Left ventricle myocardium superior (tissue), 1 donor: Measurements from ENCODE around the gene PTPN4. TPM values are rescaled to one million over a fixed set of nuclear protein-coding genes. Genes with fewer than 3 reads are reported as not detected.
"Not testable (repeated sequence)": the region's sequence is repeated elsewhere in the genome, so short reads cannot be mapped to it uniquely, and the experiment has no call there.

ENCODE experiments used
- ATAC-seq: fragments of 200-7000 bp; cut with Tn5 transposase; one replicate; pipeline ENCODE4 v1.9.1; 2020; ENCODE audit warnings: mild to moderate bottlenecking, moderate library complexity
- DNase-seq: peaks from one replicate; pipeline ENCODE4 v3.0.0-alpha.2; 2020
- intact Hi-C: fragments of 100-400 bp; cut with micrococcal nuclease; formaldehyde crosslinking; loops from one replicate; pipeline ENCODE4 v1.11.0; 2022
- total RNA-seq: library from RNA; stranded (reverse); fragmentation: NEBNext Ultra II Directional; extraction: Animal tissue kit (Norgen Biotek cat#: 25700); gene quantifications from one replicate; pipeline ENCODE4 v1.2.1, GENCODE V29; 2021
- donor health status: DM: no; HTN: yes; CAD: no; lungs with severe emphysema.

PTPN4 gene
- total RNA-seq, 1 donor from 2014 or later: 41.1 TPM

DNA sequence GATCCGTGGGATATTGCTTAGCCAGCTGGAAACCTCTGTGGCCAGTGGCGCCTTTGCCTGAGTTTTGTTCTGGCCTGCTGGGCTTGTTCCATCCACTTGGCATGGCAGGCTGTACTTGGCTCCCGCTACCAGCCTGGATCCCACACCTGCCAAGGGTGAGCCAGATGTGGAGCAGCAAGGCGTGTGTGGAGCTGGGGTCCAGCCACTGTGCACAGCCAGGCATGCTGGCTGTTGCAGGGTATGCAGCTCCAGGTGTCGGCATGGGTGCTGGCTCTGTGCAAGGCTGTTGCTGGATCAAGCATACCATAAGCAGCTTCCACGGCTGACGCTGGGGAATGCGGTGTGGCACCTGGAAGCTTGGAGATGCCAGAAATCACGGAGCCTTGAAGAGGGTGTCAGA lies 34.5 kb downstream of the PTPN4 start:
- DNase-seq (peak; percentile 68), ATAC-seq (peak; percentile 84)
- intact Hi-C loops: no loop called here

DNA sequence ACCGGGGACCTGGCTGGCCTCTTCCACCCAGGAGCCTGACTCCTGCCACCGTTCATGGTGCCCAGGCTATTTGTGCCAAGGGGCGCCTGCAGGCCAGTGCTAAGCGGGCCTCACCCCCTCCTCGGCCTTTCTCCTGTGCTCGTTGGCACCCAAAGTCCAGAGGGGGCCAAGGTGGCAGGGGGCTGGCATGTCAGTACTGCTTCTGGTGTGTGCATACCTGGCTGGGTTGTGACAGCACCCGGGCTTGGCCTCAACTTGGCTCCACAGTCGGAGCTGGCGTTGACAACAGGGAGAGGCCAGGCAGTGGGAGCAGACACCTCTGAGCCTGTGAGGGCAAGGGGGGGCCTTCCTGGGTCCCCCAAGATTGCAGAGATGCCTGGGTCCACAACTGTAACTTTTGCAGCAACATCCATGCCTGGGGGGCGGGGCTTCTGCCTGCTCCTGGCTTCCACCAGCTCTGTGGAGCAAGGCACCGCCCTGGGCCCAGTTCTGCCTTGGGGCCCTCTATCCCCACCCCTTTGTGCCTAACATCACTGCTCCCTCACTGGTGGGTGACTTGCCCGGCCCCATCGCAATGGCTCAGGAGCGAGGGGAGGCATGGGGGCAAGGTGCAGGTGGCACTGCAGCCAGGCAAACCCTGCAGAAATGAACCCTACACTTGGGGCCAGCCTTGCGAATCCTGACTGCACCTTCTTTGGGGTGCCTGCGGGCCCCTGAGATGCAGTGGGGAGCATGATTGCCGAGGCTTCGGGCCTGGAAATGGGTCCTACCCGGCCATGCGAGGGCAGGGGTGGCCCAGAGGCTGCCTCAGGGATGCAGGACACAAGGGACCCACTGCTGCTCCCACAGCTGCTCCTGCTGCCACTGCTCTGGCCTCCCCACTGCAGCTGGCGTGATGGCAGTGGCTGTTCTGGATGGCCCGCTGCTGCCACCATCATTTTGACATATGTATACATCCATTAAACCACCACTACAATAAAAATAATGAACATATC lies 35.9 kb downstream of the PTPN4 start:
- no peak for DNase-seq
- ATAC-seq: peak; percentile 35
- intact Hi-C loops: no loop called here

DNA sequence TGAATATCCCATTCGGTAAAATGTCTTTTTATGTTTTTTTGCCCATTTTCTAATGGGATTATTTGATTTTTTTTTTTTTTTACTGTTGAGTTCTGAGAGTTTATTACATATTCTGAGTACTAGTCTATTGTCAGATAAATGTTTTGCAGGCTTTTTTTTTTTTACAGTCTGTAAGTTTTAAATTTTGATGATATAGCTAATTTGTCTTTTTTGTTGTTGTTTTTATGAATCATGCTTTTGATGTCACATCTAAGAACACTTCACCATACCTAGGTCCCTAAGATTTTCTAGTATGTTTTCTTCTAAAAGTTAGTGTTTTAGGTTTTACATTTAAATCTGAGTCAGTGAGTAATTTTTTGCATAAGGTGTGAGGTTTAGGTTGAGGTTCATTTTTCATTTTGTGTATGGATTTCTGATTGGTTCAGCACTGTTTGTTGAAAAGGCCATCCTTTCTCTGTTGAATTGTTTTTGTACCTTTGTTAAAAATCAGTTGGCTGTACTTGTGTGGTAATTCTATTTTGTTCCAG lies 40.7 kb downstream of the PTPN4 start:
- intact Hi-C loops: no loop called here
- ATAC-seq (no peak), DNase-seq (no peak)

DNA sequence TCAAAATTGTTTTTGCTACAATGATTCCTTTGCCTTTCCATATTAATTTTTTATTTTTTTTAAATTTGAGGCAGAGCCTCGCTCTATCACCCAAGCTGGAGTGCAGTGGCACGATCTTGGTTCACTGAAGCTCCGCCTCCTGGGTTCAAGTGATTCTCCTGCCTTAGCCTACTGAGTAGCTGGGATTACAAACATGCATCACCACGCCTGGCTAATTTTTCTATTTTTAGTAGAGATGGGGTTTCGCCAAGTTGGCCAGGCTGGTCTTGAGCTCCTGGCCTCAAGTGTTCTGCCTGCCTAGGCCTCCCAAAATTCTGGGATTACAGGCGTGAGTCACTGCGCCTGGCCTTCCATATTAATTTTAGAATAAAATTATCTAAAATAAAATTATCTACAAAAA lies 41.3 kb downstream of the PTPN4 start:
- DNase-seq (no peak), ATAC-seq (peak; percentile 26)
- intact Hi-C loops: no loop called here

DNA sequence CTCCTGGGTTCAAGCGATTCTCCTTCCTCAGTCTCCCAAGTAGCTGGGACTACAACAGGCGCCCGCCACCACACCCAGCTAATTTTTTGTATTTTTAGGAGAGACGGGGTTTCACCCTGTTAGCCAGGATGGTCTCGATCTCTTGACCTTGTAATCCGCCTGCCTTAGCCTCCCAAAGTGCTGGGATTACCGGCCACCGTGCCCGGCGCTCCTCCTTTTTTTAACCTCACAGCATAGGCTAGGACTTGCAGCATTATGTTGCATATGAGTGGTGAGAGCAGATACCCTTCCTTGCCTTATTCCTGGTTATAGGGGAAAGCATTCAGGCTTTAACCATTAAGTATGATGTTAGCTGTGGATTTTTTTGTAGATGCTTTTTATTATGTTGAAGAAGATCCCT lies 42.3 kb downstream of the PTPN4 start:
- ATAC-seq, DNase-seq, intact Hi-C loops: not testable (repeated sequence)

DNA sequence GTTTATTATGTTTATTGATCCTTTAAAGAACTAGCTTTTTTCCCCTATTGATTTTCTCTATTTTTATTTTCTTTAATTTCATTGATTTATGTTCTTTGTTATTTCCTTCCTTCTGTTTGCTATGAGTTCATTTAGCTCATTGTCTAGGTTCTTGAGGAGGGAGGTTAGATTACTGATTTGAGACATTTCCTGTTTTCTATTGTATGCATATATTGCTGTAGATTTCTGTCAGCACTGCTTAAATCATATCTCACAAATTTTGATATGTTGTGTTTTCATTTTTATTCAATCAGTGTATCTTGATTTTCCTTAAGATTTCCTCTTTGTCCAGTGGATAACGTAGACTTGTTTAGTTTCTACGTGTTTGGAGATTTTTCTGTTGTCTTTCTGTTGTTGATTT lies 43.4 kb downstream of the PTPN4 start:
- DNase-seq (no peak), ATAC-seq (no peak)
- intact Hi-C loops: no loop called here

DNA sequence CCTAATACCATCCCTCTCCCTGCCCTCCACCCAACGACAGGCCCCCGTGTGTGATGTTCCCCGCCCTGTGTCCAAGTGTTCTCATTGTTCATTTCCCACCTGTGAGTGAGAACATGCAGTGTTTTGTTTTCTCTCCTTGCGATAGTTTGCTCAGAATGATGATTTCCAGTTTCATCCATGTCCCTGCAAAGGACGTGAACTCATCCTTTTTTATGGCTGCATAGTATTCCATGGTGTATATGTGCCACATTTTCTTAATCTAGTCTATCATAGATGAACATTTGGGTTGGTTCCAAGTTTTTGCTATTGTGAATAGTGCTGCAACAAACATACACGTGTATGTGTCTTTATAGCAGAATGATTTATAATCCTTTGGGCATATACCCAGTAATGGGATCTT lies 44.7 kb downstream of the PTPN4 start:
- DNase-seq, ATAC-seq, intact Hi-C loops: not testable (repeated sequence)

DNA sequence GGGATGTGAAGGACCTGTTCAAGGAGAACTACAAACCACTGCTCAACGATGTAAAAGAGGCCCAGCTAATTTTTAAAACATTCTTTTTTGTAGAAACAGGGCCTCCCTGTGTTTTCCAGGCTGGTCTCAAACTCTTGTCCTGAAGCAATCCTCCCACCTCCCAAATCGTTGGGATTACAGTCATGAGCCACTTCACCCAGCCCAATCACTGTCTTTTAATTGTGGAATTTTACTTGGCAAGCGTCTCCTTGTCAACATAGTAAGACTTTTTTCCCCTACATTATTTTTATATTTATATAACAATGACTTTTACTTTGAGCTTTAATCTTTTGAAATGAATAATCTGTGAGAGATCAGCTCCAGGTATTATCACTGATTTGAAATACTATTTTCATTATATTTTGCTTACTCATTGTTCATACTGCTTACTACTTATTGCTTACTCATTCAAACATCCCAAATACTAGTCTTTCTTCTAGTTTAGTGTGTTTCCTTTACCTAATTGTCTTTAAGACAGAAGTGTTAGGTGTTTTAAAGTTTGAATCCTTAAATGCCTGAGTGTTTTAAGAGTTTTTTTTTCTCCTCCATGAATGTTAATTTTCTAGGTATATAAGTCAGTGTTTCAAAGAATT lies 48.9 kb downstream of the PTPN4 start:
- intact Hi-C loops: no loop called here
- DNase-seq (no peak), ATAC-seq (no peak)

DNA sequence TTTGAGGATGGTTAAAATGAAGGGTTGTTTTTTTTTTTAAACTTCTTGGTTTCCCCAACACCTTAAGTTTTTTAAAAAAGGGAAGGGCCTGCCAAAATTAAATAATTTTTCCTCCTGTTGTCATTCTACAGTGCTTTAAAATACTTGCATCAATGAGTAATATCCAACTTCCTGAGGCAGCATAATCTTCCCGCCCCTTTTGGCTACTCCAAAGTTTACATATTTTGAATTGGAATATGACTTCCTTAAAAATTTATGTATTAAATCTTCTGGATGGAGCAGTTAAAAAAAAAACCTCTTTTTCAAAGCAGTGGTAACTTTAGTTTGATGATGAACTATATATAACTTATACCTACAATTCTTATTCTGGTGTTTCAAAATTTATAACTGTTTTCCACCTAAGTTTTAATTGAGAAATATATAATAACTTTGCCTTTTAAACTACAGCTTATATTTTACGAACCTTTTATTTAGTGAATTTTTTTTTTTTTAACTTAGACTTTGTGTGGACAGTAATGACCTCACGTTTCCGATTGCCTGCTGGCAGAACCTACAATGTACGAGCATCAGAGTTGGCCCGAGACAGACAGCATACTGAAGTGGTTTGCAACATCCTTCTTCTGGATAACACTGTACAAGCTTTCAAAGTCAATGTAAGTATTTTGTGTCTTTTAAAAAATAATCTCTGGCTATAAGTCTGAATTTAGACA lies 49.8 kb downstream of the PTPN4 start:
- intact Hi-C loops: no loop called here
- DNase-seq (no peak), ATAC-seq (peak; percentile 91)

DNA sequence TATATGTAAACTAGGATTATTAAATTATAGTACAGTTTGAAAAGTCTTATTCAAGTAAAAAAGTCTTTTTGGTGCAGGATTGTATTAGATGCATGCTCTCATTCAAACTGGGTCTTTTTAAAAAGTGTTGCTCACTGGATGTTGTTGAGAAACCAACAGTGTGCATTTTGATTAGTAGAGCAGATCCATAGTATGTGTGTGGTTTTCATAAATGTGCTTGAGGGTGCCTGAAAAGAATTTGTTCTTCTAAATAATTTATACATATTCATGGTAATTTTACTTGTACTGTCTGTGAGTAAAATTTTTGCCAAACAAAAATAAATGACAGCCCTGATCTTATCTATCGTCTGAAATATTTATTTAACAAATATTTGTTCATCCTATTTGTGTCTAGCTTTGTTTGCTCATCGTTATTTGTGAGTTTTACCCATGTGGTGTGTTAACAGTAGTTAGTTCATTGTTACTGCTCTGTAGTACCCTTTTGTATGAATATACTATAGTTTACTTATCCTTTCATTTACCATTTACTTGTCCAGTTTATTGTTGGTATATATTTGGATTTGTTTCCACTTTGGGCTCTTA lies 50.4 kb downstream of the PTPN4 start:
- ATAC-seq (no peak), DNase-seq (no peak)
- intact Hi-C loops: no loop called here

DNA sequence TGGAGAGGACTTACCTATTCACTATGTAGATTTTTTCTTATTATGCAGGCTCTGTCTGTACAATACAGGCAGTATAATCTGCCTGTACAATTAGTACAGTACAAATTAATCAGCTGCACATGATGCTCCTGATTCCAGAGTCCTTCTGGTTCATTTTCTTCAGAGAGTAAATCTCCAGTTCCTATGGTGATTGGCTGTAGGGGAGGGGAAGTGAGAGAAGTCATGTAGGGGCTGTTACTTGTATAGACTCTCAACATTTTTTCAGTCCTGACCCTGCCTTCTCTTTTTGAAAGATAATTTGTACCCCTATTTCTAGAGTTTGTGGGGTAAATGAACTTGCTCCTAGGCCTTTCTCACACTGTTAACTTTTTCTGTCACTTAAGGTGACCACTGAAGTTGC lies 54.5 kb downstream of the PTPN4 start:
- intact Hi-C loops: no loop called here
- DNase-seq: no peak

DNA sequence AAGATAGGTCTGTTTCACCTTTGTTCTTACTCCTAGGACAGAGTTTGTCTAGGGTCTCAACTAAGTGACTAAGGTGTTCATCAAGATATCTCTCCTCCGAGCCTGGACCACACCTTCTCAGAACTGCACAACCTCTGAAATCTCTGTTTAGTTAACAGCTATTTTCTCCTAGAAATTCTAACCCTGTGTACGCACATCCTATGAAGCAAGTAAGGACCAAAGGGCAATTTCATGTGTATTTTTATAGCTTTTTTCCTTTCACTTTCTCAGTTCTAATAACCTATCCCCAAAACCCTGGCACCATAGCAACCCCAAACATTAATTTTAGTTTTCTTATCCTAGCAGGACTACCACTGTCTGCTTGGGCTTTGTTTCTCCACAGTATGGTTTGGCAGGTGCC lies 59.1 kb downstream of the PTPN4 start:
- intact Hi-C loops: no loop called here
- no peak for ATAC-seq
- DNase-seq: no peak

More for the DNA sequence above, 54.5 kb downstream of the PTPN4 start:
- no peak for ATAC-seq

DNA sequence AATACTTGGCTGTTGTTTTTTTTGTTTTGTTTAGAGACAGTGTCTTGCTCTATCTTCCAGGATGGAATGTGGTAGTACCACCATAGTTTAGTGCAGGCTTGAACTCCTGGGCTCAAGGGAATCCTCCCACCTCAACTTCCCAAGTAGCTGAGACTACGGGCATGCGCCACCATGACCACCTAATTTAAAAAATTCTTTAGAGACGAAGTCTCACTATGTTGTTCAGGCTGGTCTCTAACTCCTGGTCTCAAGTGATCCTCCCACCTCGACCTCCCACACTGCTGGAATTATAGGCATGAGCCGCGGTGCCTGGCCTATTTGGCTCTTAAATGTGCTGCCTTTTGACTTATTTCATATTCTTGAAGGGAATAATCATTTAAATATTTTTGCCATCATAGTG lies 60.1 kb downstream of the PTPN4 start:
- intact Hi-C loops: no loop called here
- DNase-seq (no peak), ATAC-seq (no peak)

DNA sequence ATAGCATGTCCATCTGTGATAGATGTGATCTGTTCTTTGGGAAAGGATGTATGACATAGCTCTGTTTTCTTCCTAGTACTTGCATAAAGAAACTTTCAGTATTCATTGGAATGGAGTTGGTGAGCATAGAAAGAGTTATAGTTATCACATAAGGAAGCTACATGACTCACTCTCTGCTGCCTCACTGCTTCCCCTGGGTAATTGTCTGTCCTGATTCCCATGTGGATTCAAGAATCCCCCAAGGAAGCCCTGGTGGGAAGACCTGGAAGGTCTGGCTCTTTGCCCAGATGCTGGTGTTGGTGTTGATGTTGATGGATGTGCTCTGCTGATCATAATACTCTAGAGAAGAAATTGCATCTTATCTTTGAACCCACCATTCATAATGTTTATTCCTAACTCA lies 60.6 kb downstream of the PTPN4 start:
- intact Hi-C loops: no loop called here
- no peak for DNase-seq
- ATAC-seq: peak; percentile 63

DNA sequence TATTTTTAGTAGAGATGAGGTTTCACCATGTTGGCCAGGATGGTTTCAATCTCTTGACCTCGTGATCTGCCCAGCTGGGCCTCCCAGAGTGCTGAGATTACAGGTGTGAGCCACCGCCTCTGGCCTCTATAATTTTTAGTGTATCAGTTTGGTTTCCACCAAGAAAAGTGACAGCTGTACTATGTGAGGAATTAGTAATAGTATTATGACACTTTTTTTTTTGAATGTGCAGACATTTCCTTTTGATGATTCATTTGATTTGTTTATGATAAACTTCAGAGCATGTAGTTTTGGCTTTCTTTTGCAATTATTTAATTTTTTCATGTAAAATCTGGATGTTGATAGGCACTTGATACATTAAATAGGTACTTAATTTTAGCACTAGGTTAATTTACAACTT lies 61.5 kb downstream of the PTPN4 start:
- ATAC-seq (no peak), DNase-seq (no peak)
- intact Hi-C loops: no loop called here

DNA sequence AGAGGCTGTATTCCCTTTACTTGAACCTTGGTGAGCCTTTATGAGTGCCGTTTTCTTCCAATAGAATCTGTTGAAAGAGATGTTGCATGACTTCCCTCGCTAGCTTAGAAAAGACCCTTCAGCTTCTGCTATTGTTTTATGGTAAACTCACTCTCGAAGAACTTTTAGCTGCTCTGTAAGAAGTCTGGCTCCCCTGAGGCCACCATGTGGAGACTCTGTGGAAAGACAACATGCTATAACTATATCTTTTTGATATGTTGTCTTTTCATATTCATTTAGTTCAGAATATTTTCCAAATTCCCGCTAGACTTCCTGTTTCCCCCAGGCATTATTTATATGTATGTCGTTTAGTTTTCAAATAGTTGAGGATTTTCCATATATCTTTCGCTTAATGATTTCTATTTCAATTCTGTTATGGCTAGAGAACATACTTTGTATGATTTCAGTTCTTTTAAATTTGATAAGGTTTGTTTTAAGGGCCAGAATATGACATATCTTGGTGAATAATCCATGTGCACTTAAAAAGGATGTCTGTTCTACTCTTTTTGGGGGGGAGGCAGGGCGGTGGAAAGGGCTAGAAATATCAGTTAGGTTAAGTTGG lies 64.1 kb downstream of the PTPN4 start:
- DNase-seq (no peak), ATAC-seq (peak; percentile 65)
- intact Hi-C loops: loop anchor here (2.0 kb wide), 1 partner anchor 71 kb away; no protein-coding TSS in a partner anchor

DNA sequence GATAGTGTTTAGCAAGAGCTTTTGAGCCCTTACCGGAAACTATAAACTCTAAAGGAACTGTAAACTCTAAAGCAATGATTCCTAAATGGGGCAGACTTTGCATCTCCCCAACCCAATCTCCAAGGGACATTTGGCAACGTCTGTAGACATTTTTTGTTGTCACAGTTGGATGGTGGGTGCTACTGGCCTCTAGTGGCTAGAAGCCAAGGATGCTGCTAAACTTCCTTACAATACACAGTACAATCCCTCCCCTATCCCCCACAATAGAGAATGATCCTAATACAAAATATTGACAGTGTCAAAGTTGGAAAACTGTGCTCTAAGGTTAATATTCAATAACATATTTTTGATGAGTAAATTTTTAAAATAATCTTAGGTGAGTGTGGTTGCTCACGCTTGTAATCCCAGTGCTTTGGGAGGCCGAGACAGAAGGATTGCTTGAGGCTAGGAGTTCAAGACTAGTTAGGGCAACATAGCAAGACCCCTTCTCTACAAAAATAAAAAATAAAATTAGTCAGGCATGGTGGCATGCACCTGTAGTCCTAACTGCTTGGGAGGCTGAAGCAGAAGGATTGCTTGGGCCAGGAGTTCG lies 66.7 kb downstream of the PTPN4 start:
- no peak for DNase-seq
- intact Hi-C loops: no loop called here
- ATAC-seq: peak; percentile 64

DNA sequence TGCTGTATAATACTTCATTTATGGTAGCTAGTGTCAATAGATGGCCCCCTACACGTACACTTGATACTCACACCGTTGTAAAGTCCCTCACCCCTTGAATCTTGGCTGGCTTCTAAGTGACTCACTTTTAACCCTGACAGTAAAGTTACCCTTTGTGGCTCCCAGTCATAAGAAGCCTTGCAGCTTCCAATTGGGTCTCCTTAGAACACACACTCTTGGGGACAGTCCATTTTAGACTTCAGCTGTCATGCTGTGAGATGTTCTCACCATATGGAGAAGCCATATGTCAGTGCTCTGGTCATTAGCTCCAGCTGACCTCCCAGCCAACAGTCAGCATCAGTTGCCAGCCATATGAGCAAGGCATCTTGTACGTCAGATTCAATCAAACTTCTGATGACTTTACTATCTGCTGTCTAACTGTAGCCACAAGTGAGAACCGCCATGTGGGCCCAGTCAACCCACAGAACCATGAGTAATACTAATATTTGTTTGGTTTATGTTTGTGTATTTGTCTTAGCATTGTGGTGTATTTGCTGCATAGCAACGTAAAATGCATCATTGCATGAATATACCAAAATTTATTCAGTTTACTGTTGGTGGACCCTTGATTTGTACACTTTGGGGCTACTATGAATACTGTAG lies 68.3 kb downstream of the PTPN4 start:
- ATAC-seq: peak; percentile 15
- DNase-seq: no peak
- intact Hi-C loops: no loop called here
